Measurements from ENCODE around the gene ZCCHC24.
A peak's percentile ranks its signal among the peaks of the same experiment; 100 is the strongest.

Gene ZCCHC24

DNA sequence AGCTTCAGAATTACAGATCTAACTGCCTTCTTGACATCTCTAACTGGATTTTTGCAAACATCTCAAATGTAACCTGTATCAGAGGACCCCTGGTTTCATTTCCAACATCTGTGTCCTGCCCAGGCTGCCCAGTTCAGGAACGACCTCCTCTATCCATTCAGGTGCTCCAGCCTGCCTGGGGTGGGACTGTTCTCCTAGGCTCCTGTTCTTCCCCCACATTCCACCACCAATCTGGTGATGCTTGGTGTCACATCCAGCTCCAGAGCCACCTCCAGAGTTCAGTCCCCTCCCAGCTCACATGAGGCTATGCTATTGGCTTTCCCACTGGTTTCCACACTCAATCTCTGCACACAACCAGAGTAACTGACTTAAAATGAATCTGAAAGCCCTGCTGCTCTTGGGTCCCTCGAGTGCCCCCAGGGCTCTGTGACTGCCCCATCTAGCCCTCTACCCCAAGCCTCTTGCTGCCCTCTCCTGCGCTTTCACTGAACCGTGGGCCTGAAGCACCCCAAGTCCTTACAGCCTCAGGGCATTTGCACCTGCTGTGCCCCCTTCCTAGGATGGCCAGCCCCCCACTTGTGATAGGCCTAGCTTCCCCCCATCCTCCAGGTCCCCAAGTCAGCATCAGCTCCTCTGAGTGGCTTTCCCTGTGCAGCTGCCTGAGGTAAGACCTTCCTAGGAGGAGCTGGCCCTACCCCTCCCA is 52.1 kb downstream of the ZCCHC24 start:
- Histone ChIP-seq H3K4me1 (ENCODE audit: control insufficient read depth, low read depth, low read length) (no peaks in the 10 kb centered on the region), H3K18ac (ENCODE audit: low read length) (no peak overlapping the region), H4K8ac (ENCODE audit: low read depth, low read length) (no peak overlapping the region), H3K36me3 (ENCODE audit: control insufficient read depth, insufficient read depth, low read length) (no peaks in the 10 kb centered on the region), H3K4ac (ENCODE audit: low read depth, low read length) (no peak overlapping the region), H2AK5ac (ENCODE audit: low read length) (no peak overlapping the region), H4K5ac (ENCODE audit: low read length) (no peak overlapping the region), H3K4me3 (ENCODE audit: low read length) (no peak overlapping the region), H3K79me2 (ENCODE audit: control insufficient read depth, insufficient read depth, low read length) (no peaks in the 10 kb centered on the region), H2BK5ac (ENCODE audit: low read length) (no peak overlapping the region), H2BK15ac (replicated peaks; ENCODE audit: low read depth) (no peak overlapping the region), H3K27ac (ENCODE audit: low read depth, low read length) (no peak overlapping the region), H2BK120ac (ENCODE audit: low read depth, low read length) (no peak overlapping the region), H3K79me1 (ENCODE audit: low read length) (no peaks in the 10 kb centered on the region), H3K56ac (ENCODE audit: low read length) (no peak overlapping the region), H3K4me2 (ENCODE audit: low read length) (no peak overlapping the region), H3K9ac (ENCODE audit: low read length) (no peak overlapping the region), H3K23ac (ENCODE audit: low read length) (no peak overlapping the region), H3K27me3 (ENCODE audit: insufficient read depth, low read length, poor library complexity) (no peaks in the 10 kb centered on the region)
- no peak for DNase-seq
- no CpG with 5 or more reads among the region's 4 CpGs for WGBS (ENCODE audit: extremely low coverage, insufficient coverage, low lambda C conversion rate)

DNA sequence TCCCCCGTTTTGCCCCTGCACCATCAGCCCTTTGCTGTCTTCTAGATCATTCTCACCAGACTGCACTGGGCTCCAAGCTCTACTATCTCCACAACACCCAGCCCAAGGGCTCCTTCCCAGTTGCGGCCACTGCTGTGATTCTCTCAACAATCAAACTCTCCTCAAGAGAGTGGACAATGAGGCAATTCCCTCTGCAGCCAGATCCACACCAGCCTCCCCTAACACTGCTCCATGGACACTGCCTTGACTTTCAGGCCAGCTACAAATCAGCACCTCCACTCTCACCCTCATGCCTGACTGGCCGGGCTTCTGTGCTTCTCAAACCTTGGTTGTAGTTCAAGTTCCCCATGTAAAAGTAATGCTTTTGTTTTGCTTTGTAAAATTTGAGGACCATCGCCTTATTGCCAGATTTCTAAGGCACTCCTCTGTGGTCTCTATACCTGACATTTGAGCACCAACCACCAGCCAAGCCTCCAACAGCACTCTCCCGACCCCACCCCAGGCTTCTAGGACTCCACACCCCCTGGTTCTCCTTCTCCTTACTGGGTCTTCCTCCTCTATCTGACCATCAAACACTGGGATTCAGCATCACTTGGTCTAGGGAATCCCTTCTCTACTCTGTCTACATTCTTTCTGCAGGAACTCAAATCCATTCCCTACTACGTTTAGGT is 52.8 kb downstream of the ZCCHC24 start:
- Histone ChIP-seq H3K23ac (ENCODE audit: low read length) (no peak overlapping the region), H2BK15ac (replicated peaks; ENCODE audit: low read depth) (no peak overlapping the region), H2AK5ac (ENCODE audit: low read length) (no peak overlapping the region), H4K5ac (ENCODE audit: low read length) (no peak overlapping the region), H4K8ac (ENCODE audit: low read depth, low read length) (no peak overlapping the region), H3K4me2 (ENCODE audit: low read length) (no peak overlapping the region), H2BK120ac (ENCODE audit: low read depth, low read length) (no peak overlapping the region), H2BK5ac (ENCODE audit: low read length) (no peak overlapping the region), H3K36me3 (ENCODE audit: control insufficient read depth, insufficient read depth, low read length) (no peaks in the 10 kb centered on the region), H3K79me1 (ENCODE audit: low read length) (no peaks in the 10 kb centered on the region), H3K9ac (ENCODE audit: low read length) (no peak overlapping the region), H3K4me1 (ENCODE audit: control insufficient read depth, low read depth, low read length) (no peaks in the 10 kb centered on the region), H3K27ac (ENCODE audit: low read depth, low read length) (no peak overlapping the region), H3K56ac (ENCODE audit: low read length) (no peak overlapping the region), H3K27me3 (ENCODE audit: insufficient read depth, low read length, poor library complexity) (no peaks in the 10 kb centered on the region), H3K18ac (ENCODE audit: low read length) (no peak overlapping the region), H3K79me2 (ENCODE audit: control insufficient read depth, insufficient read depth, low read length) (no peaks in the 10 kb centered on the region), H3K4me3 (ENCODE audit: low read length) (no peak overlapping the region), H3K4ac (ENCODE audit: low read depth, low read length) (no peak overlapping the region)
- no CpG with 5 or more reads among the region's 6 CpGs for WGBS (ENCODE audit: extremely low coverage, insufficient coverage, low lambda C conversion rate)
- DNase-seq: no peak

DNA sequence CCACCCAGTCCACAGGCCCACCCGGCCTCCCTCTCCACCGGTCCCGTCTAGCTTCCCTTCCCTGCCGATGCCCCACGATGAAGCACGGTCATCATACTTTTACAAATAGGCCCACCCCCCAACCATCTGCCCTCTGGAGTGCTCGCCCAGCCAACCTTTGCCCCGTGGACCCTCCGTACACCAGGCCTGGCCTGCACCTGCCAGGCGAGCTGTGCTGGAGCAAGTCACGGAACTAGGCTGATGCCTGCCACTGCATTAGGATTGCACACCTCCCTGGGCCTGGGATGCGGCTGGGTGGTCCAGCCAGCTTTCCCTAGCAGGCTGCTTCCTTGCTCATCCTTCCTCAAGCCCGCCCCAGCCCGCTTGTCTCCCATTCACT is 53.4 kb downstream of the ZCCHC24 start:
- Histone ChIP-seq H3K4me3 (ENCODE audit: low read length) (no peak overlapping the region), H3K27ac (ENCODE audit: low read depth, low read length) (no peak overlapping the region), H3K56ac (ENCODE audit: low read length) (no peak overlapping the region), H2BK15ac (replicated peaks; ENCODE audit: low read depth) (no peak overlapping the region), H3K23ac (ENCODE audit: low read length) (no peak overlapping the region), H2BK5ac (ENCODE audit: low read length) (no peak overlapping the region), H3K18ac (ENCODE audit: low read length) (no peak overlapping the region), H3K79me1 (ENCODE audit: low read length) (no peaks in the 10 kb centered on the region), H4K8ac (ENCODE audit: low read depth, low read length) (no peak overlapping the region), H3K4me1 (ENCODE audit: control insufficient read depth, low read depth, low read length) (no peaks in the 10 kb centered on the region), H3K9ac (ENCODE audit: low read length) (no peak overlapping the region), H4K5ac (ENCODE audit: low read length) (no peak overlapping the region), H3K79me2 (ENCODE audit: control insufficient read depth, insufficient read depth, low read length) (no peaks in the 10 kb centered on the region), H3K36me3 (ENCODE audit: control insufficient read depth, insufficient read depth, low read length) (no peaks in the 10 kb centered on the region), H3K4ac (ENCODE audit: low read depth, low read length) (no peak overlapping the region), H2BK120ac (ENCODE audit: low read depth, low read length) (no peak overlapping the region), H2AK5ac (ENCODE audit: low read length) (no peak overlapping the region), H3K27me3 (ENCODE audit: insufficient read depth, low read length, poor library complexity) (no peaks in the 10 kb centered on the region), H3K4me2 (ENCODE audit: low read length) (no peak overlapping the region)
- no CpG with 5 or more reads among the region's 14 CpGs for WGBS (ENCODE audit: extremely low coverage, insufficient coverage, low lambda C conversion rate)
- DNase-seq: no peak

DNA sequence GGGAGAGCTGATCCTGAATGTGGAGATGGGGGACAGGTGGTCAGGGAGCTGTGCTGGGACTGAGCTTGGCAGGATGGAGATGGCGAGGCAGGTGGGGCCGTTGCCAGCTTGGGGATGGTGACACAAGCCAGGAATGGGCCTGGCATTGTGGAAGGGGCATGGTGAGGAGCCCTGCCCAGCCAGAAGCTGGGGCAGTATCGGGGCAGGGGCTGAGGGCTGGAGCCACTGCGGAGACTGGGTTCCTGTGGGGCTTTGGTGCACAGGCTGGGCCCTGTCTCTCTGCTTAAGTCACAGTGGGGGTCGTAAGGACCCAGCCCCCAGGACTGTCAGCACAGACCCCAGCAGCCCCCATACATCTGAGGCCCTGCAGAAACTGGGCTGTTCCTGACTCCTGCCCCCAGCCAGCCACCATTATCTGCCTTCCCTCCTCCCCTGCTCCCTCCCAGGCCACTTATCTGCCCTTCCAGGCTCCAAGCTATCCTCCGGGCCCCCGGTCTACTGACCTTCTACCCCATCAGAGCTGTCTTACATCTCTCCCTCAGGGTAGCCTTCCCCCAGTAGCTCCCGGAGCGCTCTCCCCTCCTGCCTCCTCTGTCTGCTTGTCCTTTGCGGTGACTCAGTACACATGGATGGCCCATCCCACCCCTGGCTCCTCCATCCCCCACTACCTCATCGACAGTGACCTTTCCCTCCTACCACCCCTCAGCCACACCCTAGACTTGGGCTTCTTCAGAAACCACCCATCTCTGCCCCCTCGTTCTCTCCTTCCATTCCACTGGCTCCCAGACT is 54.0 kb downstream of the ZCCHC24 start:
- no peak overlapping the region for H2BK5ac ChIP-seq (ENCODE audit: low read length)
- no peak overlapping the region for H3K4me2 ChIP-seq (ENCODE audit: low read length)
- WGBS (ENCODE audit: extremely low coverage, insufficient coverage, low lambda C conversion rate): no CpG with 5 or more reads among the region's 12 CpGs
- H3K9ac ChIP-seq (ENCODE audit: low read length): no peak overlapping the region
- H3K36me3 ChIP-seq (ENCODE audit: control insufficient read depth, insufficient read depth, low read length): no peaks in the 10 kb centered on the region
- no peak overlapping the region for H2BK15ac ChIP-seq (replicated peaks; ENCODE audit: low read depth)
- H2AK5ac ChIP-seq (ENCODE audit: low read length): no peak overlapping the region
- H3K27ac ChIP-seq (ENCODE audit: low read depth, low read length): no peak overlapping the region
- no peak overlapping the region for H3K4me3 ChIP-seq (ENCODE audit: low read length)
- DNase-seq: peak; percentile 44
- H3K56ac ChIP-seq (ENCODE audit: low read length): no peak overlapping the region
- no peak overlapping the region for H3K18ac ChIP-seq (ENCODE audit: low read length)
- H3K79me1 ChIP-seq (ENCODE audit: low read length): no peaks in the 10 kb centered on the region
- no peaks in the 10 kb centered on the region for H3K27me3 ChIP-seq (ENCODE audit: insufficient read depth, low read length, poor library complexity)
- H3K4ac ChIP-seq (ENCODE audit: low read depth, low read length): no peak overlapping the region
- H3K4me1 ChIP-seq (ENCODE audit: control insufficient read depth, low read depth, low read length): no peaks in the 10 kb centered on the region
- no peak overlapping the region for H3K23ac ChIP-seq (ENCODE audit: low read length)
- no peak overlapping the region for H4K8ac ChIP-seq (ENCODE audit: low read depth, low read length)
- no peak overlapping the region for H2BK120ac ChIP-seq (ENCODE audit: low read depth, low read length)
- H3K79me2 ChIP-seq (ENCODE audit: control insufficient read depth, insufficient read depth, low read length): no peaks in the 10 kb centered on the region
- H4K5ac ChIP-seq (ENCODE audit: low read length): no peak overlapping the region

DNA sequence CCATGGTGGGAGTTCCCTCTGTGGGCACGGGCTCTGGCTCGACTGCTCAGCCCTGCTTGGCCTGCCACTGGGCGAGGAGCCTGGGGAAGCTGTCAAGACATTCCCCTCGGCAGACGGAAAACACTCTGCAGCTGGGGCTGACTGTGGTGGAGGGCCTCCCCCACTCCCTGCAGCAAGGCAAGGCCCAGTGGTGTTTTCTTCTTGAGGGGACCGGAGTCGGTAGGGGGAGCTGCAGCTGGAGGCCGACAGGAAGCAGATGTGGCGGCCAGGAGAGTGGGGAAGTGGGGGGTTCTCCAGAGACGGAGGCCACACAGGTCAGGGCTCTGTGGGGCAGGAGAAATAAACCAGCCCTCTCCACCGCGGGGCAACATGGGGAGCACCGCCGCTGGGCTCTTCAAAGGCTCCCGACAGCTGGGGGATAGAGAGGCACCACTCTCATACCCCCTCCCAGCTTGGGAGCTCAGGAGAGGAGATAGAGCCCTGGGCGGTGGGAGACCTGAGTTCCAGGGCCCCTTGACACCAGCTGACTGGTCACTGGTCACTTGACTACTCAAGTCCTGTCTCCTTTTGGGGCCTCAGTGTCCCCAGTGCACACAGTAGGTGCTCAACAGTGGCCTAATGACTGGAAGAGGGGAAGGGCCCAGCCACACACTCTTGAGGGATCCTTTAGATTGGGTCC is 54.7 kb downstream of the ZCCHC24 start:
- Histone ChIP-seq H3K56ac (ENCODE audit: low read length) (no peak overlapping the region), H3K18ac (ENCODE audit: low read length) (no peak overlapping the region), H3K23ac (ENCODE audit: low read length) (no peak overlapping the region), H3K27me3 (ENCODE audit: insufficient read depth, low read length, poor library complexity) (no peaks in the 10 kb centered on the region), H4K8ac (ENCODE audit: low read depth, low read length) (no peak overlapping the region), H2BK120ac (ENCODE audit: low read depth, low read length) (no peak overlapping the region), H3K36me3 (ENCODE audit: control insufficient read depth, insufficient read depth, low read length) (no peaks in the 10 kb centered on the region), H3K79me1 (ENCODE audit: low read length) (no peaks in the 10 kb centered on the region), H2AK5ac (ENCODE audit: low read length) (no peak overlapping the region), H3K79me2 (ENCODE audit: control insufficient read depth, insufficient read depth, low read length) (no peaks in the 10 kb centered on the region), H2BK5ac (ENCODE audit: low read length) (no peak overlapping the region), H3K4me3 (ENCODE audit: low read length) (no peak overlapping the region), H3K27ac (ENCODE audit: low read depth, low read length) (no peak overlapping the region), H3K9ac (ENCODE audit: low read length) (no peak overlapping the region), H3K4me2 (ENCODE audit: low read length) (no peak overlapping the region), H3K4me1 (ENCODE audit: control insufficient read depth, low read depth, low read length) (no peaks in the 10 kb centered on the region), H4K5ac (ENCODE audit: low read length) (no peak overlapping the region), H2BK15ac (replicated peaks; ENCODE audit: low read depth) (no peak overlapping the region), H3K4ac (ENCODE audit: low read depth, low read length) (no peak overlapping the region)
- WGBS (ENCODE audit: extremely low coverage, insufficient coverage, low lambda C conversion rate): no CpG with 5 or more reads among the region's 16 CpGs
- no peak for DNase-seq

Data from mesendoderm (in vitro differentiated cells).